ENCODE data around the gene NPW. TPM values are rescaled to one million over a fixed set of nuclear protein-coding genes. Genes with fewer than 3 reads are reported as not detected.
A peak's percentile ranks its signal among the peaks of the same experiment; 100 is the strongest.

The NPW gene
- polyA plus RNA-seq, 1 donor (not counting 4 experiments of a cell fraction or from before 2014, with no cell fraction given) = not detected

DNA sequence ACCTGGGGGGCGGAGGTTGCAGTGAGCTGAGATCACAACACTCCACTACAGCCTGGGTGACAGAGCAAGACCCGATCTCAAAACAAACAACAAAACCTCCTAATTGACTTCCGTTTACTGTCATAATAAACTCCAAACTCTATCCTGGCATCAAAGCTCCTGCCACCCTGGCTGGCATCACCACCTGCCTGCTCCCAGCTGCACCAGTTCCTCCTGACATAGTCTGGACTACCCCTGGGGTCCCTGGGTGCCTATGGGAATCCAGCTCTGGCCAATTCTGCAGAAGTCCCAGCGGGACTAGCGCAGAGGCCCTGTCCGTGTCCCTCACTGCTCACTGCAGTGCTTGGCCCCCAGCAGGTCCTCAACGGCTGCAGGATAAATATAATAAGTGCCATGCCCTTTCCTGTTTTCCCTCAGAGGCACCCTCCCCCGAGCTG lies 27.3 kb downstream of the NPW start:
- no peak for FAIRE-seq
- H3K27ac ChIP-seq (ENCODE audit: control insufficient read depth, insufficient read depth, low read length) = no peak overlapping the region

GRCh38 chr16:2047330-2048115 lies 27.9 kb downstream of the NPW start, which contains the start of the genes NTHL1 and TSC2:
Gene NTHL1, minus strand, starts transcription at chr16:2047834. Its CDS starts 11 bp downstream, at chr16:2047823.
Gene TSC2, plus strand, starts transcription at chr16:2047985. Its CDS starts 631 bp downstream, at chr16:2048616.
- Histone ChIP-seq H3K36me3 (ENCODE audit: control insufficient read depth in 2 of 2, extremely low read depth in 1 of 2, insufficient read depth in 2 of 2, low read length in 2 of 2) (peaks cover 4 to 6% of the 10 kb centered on the region in 2 experiments), H3K9ac (ENCODE audit: control insufficient read depth, extremely low read depth, insufficient read depth, low read length) (peak within 1 kb of the TSS; percentile 82), H3K27ac (ENCODE audit: control insufficient read depth, insufficient read depth, low read length) (peak within 1 kb of the TSS; percentile 8), H3K4me1 (ENCODE audit: control insufficient read depth, extremely low read depth, insufficient read depth, low read length) (peaks cover 12% of the 10 kb centered on the region), H3K4me3 (ENCODE audit: control insufficient read depth in 2 of 3, extremely low read depth in 1 of 3, insufficient read depth in 2 of 3, low read depth in 1 of 3, low read length in 3 of 3) (peak within 1 kb of the TSS; percentile 77 to 89 (median 84)), H4K20me1 (ENCODE audit: control insufficient read depth, extremely low read depth, insufficient read depth, low read length) (no peaks in the 10 kb centered on the region), H3K9me3 (ENCODE audit: control insufficient read depth, low read depth, low read length) (no peaks in the 10 kb centered on the region), H3K9me1 (ENCODE audit: control insufficient read depth, extremely low read depth, insufficient read depth, low read length) (no peaks in the 10 kb centered on the region), H3K27me3 (ENCODE audit: control insufficient read depth, extremely low read depth, insufficient read depth, low read length) (no peaks in the 10 kb centered on the region), H3K79me2 (ENCODE audit: control insufficient read depth, insufficient read depth, low read length) (peaks cover 12% of the 10 kb centered on the region), H2AFZ (ENCODE audit: control insufficient read depth, low read length) (peak within 1 kb of the TSS; percentile 78), H3K4me2 (ENCODE audit: control insufficient read depth, extremely low read depth, insufficient read depth, low read depth, low read length) (peak within 1 kb of the TSS; percentile 98)
- DNase-seq (ENCODE audit: low read depth, low spot score) (peak; percentile 77), FAIRE-seq (peak; percentile 74)
- TF ChIP-seq, protein P1, sequence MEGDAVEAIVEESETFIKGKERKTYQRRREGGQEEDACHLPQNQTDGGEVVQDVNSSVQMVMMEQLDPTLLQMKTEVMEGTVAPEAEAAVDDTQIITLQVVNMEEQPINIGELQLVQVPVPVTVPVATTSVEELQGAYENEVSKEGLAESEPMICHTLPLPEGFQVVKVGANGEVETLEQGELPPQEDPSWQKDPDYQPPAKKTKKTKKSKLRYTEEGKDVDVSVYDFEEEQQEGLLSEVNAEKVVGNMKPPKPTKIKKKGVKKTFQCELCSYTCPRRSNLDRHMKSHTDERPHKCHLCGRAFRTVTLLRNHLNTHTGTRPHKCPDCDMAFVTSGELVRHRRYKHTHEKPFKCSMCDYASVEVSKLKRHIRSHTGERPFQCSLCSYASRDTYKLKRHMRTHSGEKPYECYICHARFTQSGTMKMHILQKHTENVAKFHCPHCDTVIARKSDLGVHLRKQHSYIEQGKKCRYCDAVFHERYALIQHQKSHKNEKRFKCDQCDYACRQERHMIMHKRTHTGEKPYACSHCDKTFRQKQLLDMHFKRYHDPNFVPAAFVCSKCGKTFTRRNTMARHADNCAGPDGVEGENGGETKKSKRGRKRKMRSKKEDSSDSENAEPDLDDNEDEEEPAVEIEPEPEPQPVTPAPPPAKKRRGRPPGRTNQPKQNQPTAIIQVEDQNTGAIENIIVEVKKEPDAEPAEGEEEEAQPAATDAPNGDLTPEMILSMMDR (optimal IDR thresholded peaks at IDR 0.05 in 1 of 3, IDR thresholded peaks at IDR 0.05 in 1 of 3, conservative IDR thresholded peaks at IDR 0.05 in 1 of 3; ENCODE audit: extremely low read depth in 1 of 3, insufficient read depth in 2 of 3, low read length in 3 of 3) = peak in 2 of 3 experiments; percentile 9 to 61
- TF ChIP-seq EZH2 (IDR thresholded peaks at IDR 0.05; ENCODE audit: low read length) = no peak
- dilution Hi-C loops (cut with MboI; ENCODE audit: extremely low pct_ligation_motif_present, low sequenced_read_pairs) = no loop called here

More for the DNA sequence above, 27.3 kb downstream of the NPW start:
- Histone ChIP-seq H3K4me3 (ENCODE audit: control insufficient read depth in 2 of 3, extremely low read depth in 1 of 3, insufficient read depth in 2 of 3, low read depth in 1 of 3, low read length in 3 of 3) (peak overlapping the region; percentile 77 to 89 (median 84)), H3K4me2 (ENCODE audit: control insufficient read depth, extremely low read depth, insufficient read depth, low read depth, low read length) (peak overlapping the region; percentile 96), H3K79me2 (ENCODE audit: control insufficient read depth, insufficient read depth, low read length) (peaks cover 12% of the 10 kb centered on the region), H3K9ac (ENCODE audit: control insufficient read depth, extremely low read depth, insufficient read depth, low read length) (peak overlapping the region; percentile 82), H2AFZ (ENCODE audit: control insufficient read depth, low read length) (peak overlapping the region; percentile 78), H3K9me3 (ENCODE audit: control insufficient read depth, low read depth, low read length) (no peaks in the 10 kb centered on the region), H3K9me1 (ENCODE audit: control insufficient read depth, extremely low read depth, insufficient read depth, low read length) (no peaks in the 10 kb centered on the region), H3K36me3 (ENCODE audit: control insufficient read depth in 2 of 2, extremely low read depth in 1 of 2, insufficient read depth in 2 of 2, low read length in 2 of 2) (peaks cover under 1 to 4% of the 10 kb centered on the region in 2 experiments), H3K27me3 (ENCODE audit: control insufficient read depth, extremely low read depth, insufficient read depth, low read length) (no peaks in the 10 kb centered on the region), H3K4me1 (ENCODE audit: control insufficient read depth, extremely low read depth, insufficient read depth, low read length) (peaks cover 12% of the 10 kb centered on the region), H4K20me1 (ENCODE audit: control insufficient read depth, extremely low read depth, insufficient read depth, low read length) (no peaks in the 10 kb centered on the region)
- dilution Hi-C loops (cut with MboI; ENCODE audit: extremely low pct_ligation_motif_present, low sequenced_read_pairs) = no loop called here
- no peak for TF ChIP-seq EZH2 (IDR thresholded peaks at IDR 0.05; ENCODE audit: low read length)
- TF ChIP-seq, protein P1 (optimal IDR thresholded peaks at IDR 0.05 in 1 of 3, IDR thresholded peaks at IDR 0.05 in 1 of 3, conservative IDR thresholded peaks at IDR 0.05 in 1 of 3; ENCODE audit: extremely low read depth in 1 of 3, insufficient read depth in 2 of 3, low read length in 3 of 3) = no peak
- no peak for DNase-seq (ENCODE audit: low read depth, low spot score)

All from keratinocyte (primary cell).